HG02840 (cell line): ENCODE data around the gene RNF112.
A peak's percentile ranks its signal among the peaks of the same experiment; 100 is the strongest.

ENCODE experiments used
- ATAC-seq: cut with Tn5 transposase; IDR thresholded peaks from one replicate; pipeline ENCODE4 v1.9.1; 2021; ENCODE audit warnings: mild to moderate bottlenecking, moderate library complexity, moderate number of reproducible peaks; ENCODE audit not compliant: unreplicated experiment, low FRiP score

RNF112 gene

GRCh38 chr17:19410875-19411620, at the start of gene RNF112:
TSS of gene RNF112 (plus strand) at chr17:19411232. CDS start at chr17:19411409, 177 bp downstream.
- ATAC-seq, result no peak

GRCh38 chr17:19361326-19361725, 49.7 kb upstream of the RNF112 start:
- ATAC-seq, result no peak

GRCh38 chr17:19361944-19362276, 49.1 kb upstream of the RNF112 start:
- ATAC-seq, result no peak

- ATAC-seq, result peak; percentile 78
These were observed 48.5 kb upstream of the RNF112 start, which contains the start of gene B9D1 for GRCh38 chr17:19362277-19363113. TSS of gene B9D1 (minus strand) at chr17:19362723. CDS start at chr17:19362569, 154 bp downstream.

GRCh38 chr17:19363114-19363438, 48.0 kb upstream of the RNF112 start:
- ATAC-seq, result no peak

- no peak for ATAC-seq
These were observed 47.5 kb upstream of the RNF112 start for GRCh38 chr17:19363460-19364035.

GRCh38 chr17:19364699-19365498, 46.1 kb upstream of the RNF112 start:
- no peak for ATAC-seq

- no peak for ATAC-seq
These were observed 45.6 kb upstream of the RNF112 start for GRCh38 chr17:19365499-19365817.

- ATAC-seq, result no peak
These were observed 45.0 kb upstream of the RNF112 start for GRCh38 chr17:19365833-19366636.

- no peak for ATAC-seq
These were observed 44.4 kb upstream of the RNF112 start for GRCh38 chr17:19366637-19366972.

- no peak for ATAC-seq
These were observed 42.8 kb upstream of the RNF112 start for GRCh38 chr17:19368229-19368628.

- no peak for ATAC-seq
These were observed 41.8 kb upstream of the RNF112 start for GRCh38 chr17:19369107-19369778.

GRCh38 chr17:19369846-19370492, 41.1 kb upstream of the RNF112 start:
- ATAC-seq, result no peak

GRCh38 chr17:19370493-19370960, 40.5 kb upstream of the RNF112 start:
- ATAC-seq, result no peak

GRCh38 chr17:19371259-19372010, 39.6 kb upstream of the RNF112 start:
- ATAC-seq, result no peak

- no peak for ATAC-seq
These were observed 39.0 kb upstream of the RNF112 start for GRCh38 chr17:19372011-19372370.

GRCh38 chr17:19372439-19372838, 38.6 kb upstream of the RNF112 start:
- no peak for ATAC-seq

GRCh38 chr17:19372866-19373504, 38.0 kb upstream of the RNF112 start:
- ATAC-seq, result no peak
